GM18951 (cell line): Measurements from ENCODE around the gene MAP2K7.

Source experiments
- POLR2A ChIP-seq: IDR thresholded peaks from 4 replicates; pipeline ENCODE4 v1.6.1; 2011; ENCODE audit warnings: mild to moderate bottlenecking; ENCODE audit not compliant: insufficient read length, insufficient read depth; ENCODE audit errors: extremely low read depth
- in situ Hi-C: fragments of 300-500 bp; cut with MboI; formaldehyde crosslinking; loops from one replicate; pipeline ENCODE4 v1.12.0; 2022; ENCODE audit warnings: low sequenced_read_pairs, mixed read lengths, inconsistent platforms; ENCODE audit not compliant: unreplicated experiment

MAP2K7 gene

GRCh38 chr19:7918615-7919421 is 15.1 kb downstream of the MAP2K7 start:
- TF ChIP-seq POLR2A = no peak
- in situ Hi-C loops = no loop called here

- in situ Hi-C loops = no loop called here
- peak; percentile 73 for TF ChIP-seq POLR2A
Measured at GRCh38 chr19:7919610-7920518, 16.2 kb downstream of the MAP2K7 start, which contains the start of gene SNAPC2. Gene SNAPC2 (plus strand): TSS chr19:7920338. CDS start chr19:7920367, 29 bp downstream.

GRCh38 chr19:7920519-7921301 is 17.0 kb downstream of the MAP2K7 start:
- in situ Hi-C loops = no loop called here
- peak; percentile 15 for TF ChIP-seq POLR2A

- no peak for TF ChIP-seq POLR2A
- in situ Hi-C loops = no loop called here
Measured at GRCh38 chr19:7921302-7921966, 17.8 kb downstream of the MAP2K7 start.

- in situ Hi-C loops = no loop called here
Measured at GRCh38 chr19:7921967-7922835, 18.5 kb downstream of the MAP2K7 start.

GRCh38 chr19:7922836-7923195 is 19.1 kb downstream of the MAP2K7 start:
- in situ Hi-C loops = no loop called here
- no peak for TF ChIP-seq POLR2A

More at GRCh38 chr19:7921967-7922835, 18.5 kb downstream of the MAP2K7 start:
- TF ChIP-seq POLR2A = no peak

- TF ChIP-seq POLR2A = no peak
- in situ Hi-C loops = no loop called here
Measured at GRCh38 chr19:7923295-7924191, 19.9 kb downstream of the MAP2K7 start.

GRCh38 chr19:7924241-7924640 is 20.6 kb downstream of the MAP2K7 start:
- in situ Hi-C loops = no loop called here
- no peak for TF ChIP-seq POLR2A

- in situ Hi-C loops = no loop called here
- TF ChIP-seq POLR2A = no peak
Measured at GRCh38 chr19:7924651-7925170, 21.0 kb downstream of the MAP2K7 start.

- in situ Hi-C loops = no loop called here
Measured at GRCh38 chr19:7925171-7925851, 21.6 kb downstream of the MAP2K7 start.

More at GRCh38 chr19:7925171-7925851, 21.6 kb downstream of the MAP2K7 start:
- TF ChIP-seq POLR2A = no peak
